ENCODE results near the gene UBXN2A.

- TF ChIP-seq EZH2 (IDR thresholded peaks at IDR 0.05; ENCODE audit: insufficient read depth, poor library complexity, severe bottlenecking) (no peak), EZH2phosphoT487 (IDR thresholded peaks at IDR 0.05; ENCODE audit: insufficient read depth, low read depth) (no peak)
Measured at GRCh38 chr2:23916727-23917405, 23.4 kb upstream of the UBXN2A start.

Measured in GM23248 (cell line).